HepG2 (cell line): Measurements from ENCODE around the gene ACSM3. TPM values are rescaled to one million over a fixed set of nuclear protein-coding genes. Genes with fewer than 3 reads are reported as not detected.

Experiments
- ATF1 ChIP-seq: IDR thresholded peaks from 2 replicates; pipeline ENCODE4 v1.6.1; 2016; ENCODE audit warnings: mild to moderate bottlenecking, control low read depth
- CBFB ChIP-seq: sonication (generic); formaldehyde crosslinking; IDR thresholded peaks from 2 replicates; pipeline ENCODE4 v1.4.0; 2020; ENCODE audit warnings: missing genetic modification reagents
- CEBPZ ChIP-seq: IDR thresholded peaks from 2 replicates; pipeline ENCODE4 v1.6.1; 2012; ENCODE audit warnings: low read length, improper control_type of control experiment
- CHD4 ChIP-seq: fragments of 200-600 bp; sonication (generic); IDR thresholded peaks from 2 replicates; pipeline ENCODE4 v1.7.0; 2017; ENCODE audit warnings: mild to moderate bottlenecking, low read length, borderline replicate concordance
- ISL2 ChIP-seq: sonication (generic); formaldehyde crosslinking; IDR thresholded peaks from 2 replicates; pipeline ENCODE4 v1.5.0; 2020; ENCODE audit warnings: missing genetic modification reagents
- ONECUT2 ChIP-seq: sonication (generic); formaldehyde crosslinking; IDR thresholded peaks from 2 replicates; pipeline ENCODE4 v1.4.0; 2020; ENCODE audit warnings: missing genetic modification reagents
- PHF21A ChIP-seq: sonication (generic); formaldehyde crosslinking; IDR thresholded peaks from 2 replicates; pipeline ENCODE4 v1.5.0; 2020; ENCODE audit warnings: mild to moderate bottlenecking, missing genetic modification reagents
- RBFOX2 ChIP-seq: fragments of 200-400 bp; formaldehyde crosslinking; IDR thresholded peaks from 2 replicates; pipeline ENCODE4 v1.6.1; 2017; ENCODE audit warnings: low read depth, mild to moderate bottlenecking, low read length
- SAFB2 ChIP-seq: sonication (generic); formaldehyde crosslinking; IDR thresholded peaks from 2 replicates; pipeline ENCODE4 v1.5.1; 2020; ENCODE audit warnings: missing genetic modification reagents, low read depth, mild to moderate bottlenecking, borderline replicate concordance
- STAT6 ChIP-seq: sonication (generic); formaldehyde crosslinking; IDR thresholded peaks from 2 replicates; pipeline ENCODE4 v1.4.0; 2020; ENCODE audit warnings: missing genetic modification reagents, mild to moderate bottlenecking, borderline replicate concordance
- THAP8 ChIP-seq: sonication (generic); formaldehyde crosslinking; IDR thresholded peaks from 2 replicates; pipeline ENCODE4 v1.5.1; 2020; ENCODE audit warnings: missing genetic modification reagents, mild to moderate bottlenecking, borderline replicate concordance
- TRIM24 ChIP-seq: sonication (generic); formaldehyde crosslinking; IDR thresholded peaks from 2 replicates; pipeline ENCODE4 v1.8.0; 2022; ENCODE audit warnings: mild to moderate bottlenecking, missing genetic modification reagents
- ZNF20 ChIP-seq: sonication (generic); formaldehyde crosslinking; IDR thresholded peaks from 2 replicates; pipeline ENCODE4 v1.4.0; 2020; ENCODE audit warnings: mild to moderate bottlenecking, moderate library complexity, missing genetic modification reagents
- ZNF326 ChIP-seq: sonication (generic); formaldehyde crosslinking; IDR thresholded peaks from 2 replicates; pipeline ENCODE4 v1.4.0; 2020; ENCODE audit warnings: missing genetic modification reagents, borderline replicate concordance
- ZNF513 ChIP-seq: sonication (generic); formaldehyde crosslinking; conservative IDR thresholded peaks from 2 replicates; pipeline ENCODE4 v1.5.0; 2020; ENCODE audit warnings: missing genetic modification reagents
- ZNF558 ChIP-seq: sonication (generic); formaldehyde crosslinking; IDR thresholded peaks from 2 replicates; pipeline ENCODE4 v1.9.0; 2022; ENCODE audit warnings: mild to moderate bottlenecking, missing genetic modification reagents, borderline replicate concordance
- ZNF639 ChIP-seq: conservative IDR thresholded peaks from 2 replicates; pipeline ENCODE4 v1.6.1; 2018; ENCODE audit warnings: missing genetic modification reagents
- ZNF709 ChIP-seq: sonication (generic); formaldehyde crosslinking; IDR thresholded peaks from 2 replicates; pipeline ENCODE4 v1.5.0; 2020; ENCODE audit warnings: mild to moderate bottlenecking, missing genetic modification reagents
- ZNF776 ChIP-seq: sonication (generic); formaldehyde crosslinking; IDR thresholded peaks from 2 replicates; pipeline ENCODE4 v1.4.0; 2020; ENCODE audit warnings: mild to moderate bottlenecking, missing genetic modification reagents
- ZSCAN9 ChIP-seq: IDR thresholded peaks from 2 replicates; pipeline ENCODE4 v1.6.1; 2016; ENCODE audit warnings: borderline replicate concordance
- polyA plus RNA-seq, 8 experiments: library from polyadenylated mRNA; depleted of rRNA in 3 of 8; stranded (reverse) in 7 of 8; unstranded in 1 of 8; fragments of >200 nt; fragmentation: Illumina TruSeq in 4 of 8; extraction: Trizol in 4 of 8; gene quantifications; 2 replicates each; pipeline versions ENCODE4 v1.2.1 to v1.2.3, GENCODE V29; 2011 to 2016; ENCODE audit warnings: low read depth in 4 of 8, missing spikeins in 1 of 8, mixed read lengths in 1 of 8; ENCODE audit not compliant: insufficient read depth in 1 of 8
- total RNA-seq, 5 experiments: library from RNA; depleted of rRNA; stranded (reverse); fragments of >200 nt; fragmentation: Illumina TruSeq; extraction: Trizol; gene quantifications; 2 replicates each; pipeline ENCODE4 v1.2.3, GENCODE V29; 2016; ENCODE audit warnings: low read depth in 1 of 5

Gene ACSM3
- total and polyA plus RNA-seq, 2 of the 13 experiments (the other 11 are each of a cell fraction or from before 2014, with no cell fraction given) = 74.0 to 108 TPM

- TF ChIP-seq ZNF639 (CRISPR knock-in tag) (peak; percentile 86; the same call in 1 of the 2 replicates), CBFB (CRISPR knock-in tag) (peak; percentile 93), ATF1 (CRISPR knock-in tag) (peak; percentile 99), ZNF326 (peak; percentile 94), TRIM24 (CRISPR knock-in tag) (no peak), ZNF513 (CRISPR knock-in tag) (peak; percentile 61; the same call in 1 of the 2 replicates), ZNF709 (CRISPR knock-in tag) (peak; percentile 51), ZNF558 (CRISPR knock-in tag) (peak; percentile 93), SAFB2 (peak; percentile 97), ONECUT2 (CRISPR knock-in tag) (peak; percentile 54; the same call in 1 of the 2 replicates), CHD4 (no peak; the same call in 1 of the 2 replicates), THAP8 (no peak; the same call in 1 of the 2 replicates), ZNF20 (CRISPR knock-in tag) (0 out of 2 replicates have a peak, but pooled peaks have one; percentile 92), ISL2 (CRISPR knock-in tag) (peak; percentile 61), ZSCAN9 (peak; percentile 89; the same call in 1 of the 2 replicates), STAT6 (CRISPR knock-in tag) (no peak; the same call in 1 of the 2 replicates), ZNF776 (CRISPR knock-in tag) (peak; percentile 97), CEBPZ (no peak), RBFOX2 (peak; percentile 99), PHF21A (peak; percentile 7; the same call in 1 of the 2 replicates)
Measured at GRCh38 chr16:20741554-20742285, 22.1 kb upstream of the ACSM3 start, which contains the start of gene THUMPD1 (continued).
